A549 (cell line): ENCODE measurements around the gene DIO1. TPM values are rescaled to one million over a fixed set of nuclear protein-coding genes. Genes with fewer than 3 reads are reported as not detected.

ENCODE experiments used
- ATAC-seq, 2 experiments: fragments of 200-7000 bp in 1 of 2; fragments of >200 bp in 1 of 2; cut with Nextera tagmentation in 1 of 2; cut with Tn5 transposase in 1 of 2; 3 replicates each; pipeline versions ENCODE4 v1.8.0 to v1.9.1; 2018 to 2020; ENCODE audit warnings: mild to moderate bottlenecking in 1 of 2, moderate library complexity in 1 of 2
- CTCF ChIA-PET: fragments of 300-600 bp; sonication (Branson Sonifier 250); formaldehyde crosslinking; extraction: SDS; loops from one replicate; lab custom pipeline; 2021; ENCODE audit warnings: antibody characterized with exemption, inconsistent platforms; lab: Yijun Ruan, JAX
- POLR2A ChIA-PET: fragments of 350-600 bp; formaldehyde crosslinking; extraction: SDS; loops from one replicate; lab custom pipeline; 2021; ENCODE audit warnings: antibody characterized with exemption, inconsistent platforms; lab: Yijun Ruan, JAX
- DNase-seq, 2 experiments: peaks; one replicate each; pipeline versions ENCODE4 v3.0.0 to v3.0.0-alpha.2; 2011 to 2016; ENCODE audit warnings: low read depth in 1 of 2, low spot score in 1 of 2
- FAIRE-seq: peaks from 2 replicates; lab custom pipeline; 2011; peaks lifted over from hg19 to GRCh38; lab: Jason Lieb, UNC
- H3K27ac ChIP-seq, 2 experiments: fragments of >200 bp; sonication (Bioruptor Twin); formaldehyde crosslinking; 3 replicates each; pipeline ENCODE4 v1.5.1; 2016 to 2017
- H3K4me1 ChIP-seq: fragments of >200 bp; sonication (Bioruptor Twin); formaldehyde crosslinking; 3 replicates; pipeline ENCODE4 v1.6.1; 2016
- H3K4me2 ChIP-seq: fragments of >200 bp; sonication (Bioruptor Twin); formaldehyde crosslinking; 3 replicates; pipeline ENCODE4 v1.6.1; 2016
- H3K4me3 ChIP-seq: fragments of >200 bp; sonication (Bioruptor Twin); formaldehyde crosslinking; 3 replicates; pipeline ENCODE4 v1.5.1; 2016
- H3K9me3 ChIP-seq: fragments of >200 bp; sonication (Bioruptor Twin); formaldehyde crosslinking; 3 replicates; pipeline ENCODE4 v1.6.1; 2016
- BHLHE40 ChIP-seq: IDR thresholded peaks from 2 replicates; pipeline ENCODE4 v1.6.1; 2012; ENCODE audit warnings: low read depth, low read length, inconsistent platforms
- CBX2 ChIP-seq: fragments of 200-600 bp; sonication (generic); IDR thresholded peaks from 2 replicates; pipeline ENCODE4 v1.6.1; 2016; ENCODE audit warnings: low read depth, mild to moderate bottlenecking, borderline replicate concordance
- CHD4 ChIP-seq: fragments of 200-600 bp; sonication (generic); IDR thresholded peaks from 2 replicates; pipeline ENCODE4 v1.6.1; 2016; ENCODE audit warnings: antibody characterized with exemption, mild to moderate bottlenecking, borderline replicate concordance
- CTCF ChIP-seq: fragments of >200 bp; sonication (Bioruptor Twin); formaldehyde crosslinking; IDR thresholded peaks from 3 replicates; pipeline ENCODE4 v1.5.1; 2016
- ELK1 ChIP-seq: fragments of 150-350 bp; IDR thresholded peaks from 2 replicates; pipeline ENCODE4 v1.6.1; 2014; ENCODE audit warnings: low read depth, mild to moderate bottlenecking, low read length
- EP300 ChIP-seq, 2 experiments: fragments of >200 bp; sonication (Bioruptor Twin); formaldehyde crosslinking; IDR thresholded peaks; 2 replicates in 1 of 2; 3 replicates in 1 of 2; pipeline ENCODE4 v1.6.1; 2016 to 2017
- FOXS1 ChIP-seq: fragments of 250-450 bp; sonication (Bioruptor Pico); IDR thresholded peaks from 2 replicates; pipeline ENCODE4 v1.5.0; 2020; ENCODE audit warnings: mild to moderate bottlenecking, moderate library complexity
- GATA3 ChIP-seq: IDR thresholded peaks from 2 replicates; pipeline ENCODE4 v1.6.1; 2012; ENCODE audit warnings: borderline replicate concordance
- HDAC2 ChIP-seq: fragments of 200-600 bp; sonication (generic); IDR thresholded peaks from 2 replicates; pipeline ENCODE4 v1.6.1; 2016
- HMGXB4 ChIP-seq: fragments of 250-450 bp; sonication (Bioruptor Pico); IDR thresholded peaks from 2 replicates; pipeline ENCODE4 v1.5.0; 2021; ENCODE audit warnings: mild to moderate bottlenecking, moderate library complexity, borderline replicate concordance
- JUNB ChIP-seq: fragments of >200 bp; sonication (Bioruptor Twin); formaldehyde crosslinking; IDR thresholded peaks from 2 replicates; pipeline ENCODE4 v1.6.1; 2016
- MAX ChIP-seq: IDR thresholded peaks from 2 replicates; pipeline ENCODE4 v1.6.1; 2012
- MYC ChIP-seq: IDR thresholded peaks from 2 replicates; pipeline ENCODE4 v1.6.1; 2012; ENCODE audit warnings: mild to moderate bottlenecking, inconsistent platforms, low read length, improper control_type of control experiment, borderline replicate concordance
- NFE2L2 ChIP-seq: fragments of 150-350 bp; conservative IDR thresholded peaks from 2 replicates; pipeline ENCODE4 v1.6.1; 2014; ENCODE audit warnings: low read length
- PBX3 ChIP-seq: IDR thresholded peaks from 2 replicates; pipeline ENCODE4 v1.6.1; 2012
- PHF8 ChIP-seq: fragments of 200-600 bp; sonication (generic); IDR thresholded peaks from 2 replicates; pipeline ENCODE4 v1.6.1; 2016; ENCODE audit warnings: low read depth, mild to moderate bottlenecking, antibody characterized with exemption, moderate library complexity, borderline replicate concordance
- POLR2A ChIP-seq: IDR thresholded peaks from 2 replicates; pipeline ENCODE4 v1.6.1; 2012; ENCODE audit warnings: mild to moderate bottlenecking, low read length
- POLR2AphosphoS2 ChIP-seq: conservative IDR thresholded peaks from 2 replicates; pipeline ENCODE4 v1.6.1; 2012; ENCODE audit warnings: low read length, improper control_type of control experiment, inconsistent platforms
- RAD21 ChIP-seq, 2 experiments: fragments of >200 bp in 1 of 2; sonication (Bioruptor Twin) in 1 of 2; formaldehyde crosslinking in 1 of 2; IDR thresholded peaks in 1 of 2; conservative IDR thresholded peaks in 1 of 2; 2 replicates in 1 of 2; 3 replicates in 1 of 2; pipeline ENCODE4 v1.6.1; 2012 to 2018; ENCODE audit warnings: inconsistent platforms in 1 of 2
- RARB ChIP-seq: fragments of 250-450 bp; sonication (Bioruptor Pico); IDR thresholded peaks from 2 replicates; pipeline ENCODE4 v1.8.0; 2021; ENCODE audit warnings: mild to moderate bottlenecking, moderate library complexity
- REST ChIP-seq: fragments of 200-600 bp; sonication (generic); IDR thresholded peaks from 2 replicates; pipeline ENCODE4 v1.6.1; 2016; ENCODE audit warnings: antibody characterized with exemption, mild to moderate bottlenecking, moderate library complexity
- SREBF2 ChIP-seq: fragments of 450-650 bp; IDR thresholded peaks from 2 replicates; pipeline ENCODE4 v1.6.1; 2014; ENCODE audit warnings: mild to moderate bottlenecking, moderate library complexity
- ZFP36 ChIP-seq: fragments of 450-650 bp; IDR thresholded peaks from 2 replicates; pipeline ENCODE4 v1.6.1; 2014; ENCODE audit warnings: borderline replicate concordance; ENCODE audit not compliant: partially characterized antibody
- ZNF302 ChIP-seq: fragments of 250-450 bp; sonication (Bioruptor Pico); IDR thresholded peaks from 2 replicates; pipeline ENCODE4 v1.9.0; 2021; ENCODE audit warnings: inconsistent platforms, mild to moderate bottlenecking, moderate library complexity
- ZSCAN20 ChIP-seq: fragments of 250-450 bp; sonication (Bioruptor Pico); IDR thresholded peaks from 2 replicates; pipeline ENCODE4 v1.8.0; 2022; ENCODE audit warnings: mild to moderate bottlenecking, moderate library complexity
- whole genome bisulfite sequencing: methylation state at CpG from one replicate; pipeline ENCODE4 v1.1.6; 2017; ENCODE audit errors: missing lambda C conversion rate; 5-methylcytosine and 5-hydroxymethylcytosine counted together
- polyA plus RNA-seq, 4 experiments: library from polyadenylated mRNA; depleted of rRNA in 3 of 4; stranded (reverse); fragments of >200 nt; fragmentation: RNase III in 1 of 4; extraction: RNeasy Plus Mini Kit Qiagen cat#74134 plus additional on column Dnase treatment in 1 of 4; gene quantifications; 2 replicates in 3 of 4; 3 replicates in 1 of 4; pipeline ENCODE4 v1.2.3, GENCODE V29; 2011 to 2017

The DIO1 gene
- polyA plus RNA-seq, 2 of the 4 experiments (the other 2 are of a cell fraction) = 0.13 TPM; not detected in 1

- H3K4me3 ChIP-seq = no peak overlapping the region
- ChIA-PET POLR2A (no interaction called here), CTCF (interaction anchor here (1.2 to 2.5 kb wide), 2 partner anchors 20 to 60 kb away, joined by 4 to 11 read pairs; no protein-coding TSS in a partner anchor)
- no peak overlapping the region for H3K27ac ChIP-seq
- H3K4me2 ChIP-seq = peak overlapping the region; percentile 5; the same call in 1 of the 3 replicates
- DNase-seq (no peak), FAIRE-seq (no peak), ATAC-seq (peak in 1 of 2 experiments; percentile 25; a peak in 1 of 6 replicates)
- H3K4me1 ChIP-seq = peaks cover 19% of the 10 kb centered on the region; the same call in 2 of the 3 replicates
- H3K9me3 ChIP-seq = no peaks in the 10 kb centered on the region
- TF ChIP-seq MAX (no peak), PHF8 (no peak), EP300 (IDR thresholded peaks at IDR 0.05) (no peak), ZSCAN20 (CRISPR knock-in tag) (no peak), JUNB (no peak), REST (no peak), ELK1 (no peak), HDAC2 (no peak), ZFP36 (no peak), POLR2A (no peak)
- TF ChIP-seq, all 56 proteins: peak for 0
- 15% methylated on average over 2 of the region's 2 CpGs for WGBS
Measured at GRCh38 chr1:53899206-53899628, 5.2 kb downstream of the DIO1 start.

GRCh38 chr1:53899708-53900107 is 5.7 kb downstream of the DIO1 start:
- ChIA-PET CTCF (interaction anchor here (0.6 to 2.5 kb wide), 2 partner anchors 60 to 621 kb away, joined by 3 to 11 read pairs; no protein-coding TSS in a partner anchor), POLR2A (no interaction called here)
- Histone ChIP-seq H3K4me3 (no peak overlapping the region), H3K9me3 (no peaks in the 10 kb centered on the region), H3K4me1 (peaks cover 19% of the 10 kb centered on the region; the same call in 2 of the 3 replicates), H3K4me2 (peak overlapping the region; percentile 5; the same call in 1 of the 3 replicates), H3K27ac (no peak overlapping the region)
- no peak for ATAC-seq
- WGBS = 85% methylated on average over 3 of the region's 3 CpGs
- DNase-seq = no peak
- FAIRE-seq = no peak
- TF ChIP-seq SREBF2 (no peak), RARB (CRISPR knock-in tag) (no peak), MYC (no peak), CBX2 (no peak), RAD21 (conservative IDR thresholded peaks at IDR 0.05 in 1 of 2, IDR thresholded peaks at IDR 0.05 in 1 of 2) (no peak), PHF8 (no peak), GATA3 (no peak), BHLHE40 (no peak), POLR2AphosphoS2 (no peak), CTCF (no peak), NFE2L2 (no peak), CHD4 (no peak), ELK1 (no peak), ZFP36 (no peak), ZNF302 (CRISPR knock-in tag) (no peak), POLR2A (no peak), FOXS1 (CRISPR knock-in tag) (no peak), HMGXB4 (no peak), PBX3 (no peak)
